BJ (cell line): ENCODE results near the gene RBFOX1. TPM values are rescaled to one million over a fixed set of nuclear protein-coding genes. Genes with fewer than 3 reads are reported as not detected.

Experiments used
- CTCF ChIA-PET: fragments of 350-600 bp; formaldehyde crosslinking; extraction: SDS; loops from one replicate; lab custom pipeline; 2021; ENCODE audit warnings: antibody characterized with exemption, inconsistent platforms; lab: Yijun Ruan, JAX
- POLR2A ChIA-PET: fragments of 300-600 bp; sonication (Branson Sonifier 250); formaldehyde crosslinking; extraction: SDS; loops from one replicate; lab custom pipeline; 2021; ENCODE audit warnings: antibody characterized with exemption; lab: Charles Lee
- DNase-seq: peaks from one replicate; pipeline ENCODE4 v3.0.0-alpha.2; 2011; ENCODE audit warnings: low read depth
- H3K27me3 ChIP-seq: 2 replicates; pipeline ENCODE4 v1.6.0; 2011; ENCODE audit warnings: low read length; ENCODE audit not compliant: control insufficient read depth, insufficient read depth
- H3K36me3 ChIP-seq: 2 replicates; pipeline ENCODE4 v1.5.1; 2011; ENCODE audit warnings: low read length; ENCODE audit not compliant: control insufficient read depth, insufficient read depth
- H3K4me3 ChIP-seq: 2 replicates; pipeline ENCODE4 v1.5.1; 2011; ENCODE audit warnings: low read depth, mild to moderate bottlenecking, control low read depth, low read length
- polyA plus RNA-seq: library from polyadenylated mRNA; depleted of rRNA; stranded (reverse); fragments of >200 nt; gene quantifications from 2 replicates; pipeline ENCODE4 v1.2.3, GENCODE V29; 2011
- TF ChIP-seq, protein P1 (sequence below): IDR thresholded peaks from 2 replicates; pipeline ENCODE4 v1.5.1; 2011; ENCODE audit warnings: low read depth, mild to moderate bottlenecking, control low read depth, inconsistent platforms, low read length, moderate library complexity; ENCODE audit not compliant: insufficient read depth

The RBFOX1 gene
- polyA plus RNA-seq, 1 experiment: not detected

DNA sequence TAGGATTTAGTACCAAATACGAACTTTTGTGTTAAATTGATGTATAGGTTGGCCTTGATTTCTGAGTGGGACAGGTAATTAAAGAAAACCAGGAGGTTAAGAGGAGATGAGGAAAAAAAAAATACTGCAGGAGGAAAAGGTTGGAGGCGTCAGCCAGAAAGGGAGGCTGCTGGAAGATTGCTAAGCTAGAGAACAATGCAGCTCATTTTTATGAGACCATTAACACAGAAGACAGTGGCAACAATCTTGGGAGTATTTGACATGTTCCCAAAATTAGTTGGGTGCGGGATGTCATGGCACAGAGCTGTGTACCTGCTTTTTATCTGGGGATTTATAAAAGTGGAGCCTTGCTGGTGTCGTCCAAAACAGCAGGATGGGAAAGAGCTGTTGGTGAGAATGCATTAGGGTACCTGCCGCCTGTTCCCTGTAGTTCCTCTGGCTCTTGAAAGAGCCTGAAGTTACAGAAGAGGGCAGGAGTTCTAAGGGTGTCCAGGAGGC, 229.3 kb downstream of the RBFOX1 start:
- ChIA-PET POLR2A (no interaction called here), CTCF (no interaction called here)
- Histone ChIP-seq H3K4me3 (no peak overlapping the region), H3K36me3 (no peaks in the 10 kb centered on the region), H3K27me3 (no peaks in the 10 kb centered on the region)
- TF ChIP-seq, protein P1, sequence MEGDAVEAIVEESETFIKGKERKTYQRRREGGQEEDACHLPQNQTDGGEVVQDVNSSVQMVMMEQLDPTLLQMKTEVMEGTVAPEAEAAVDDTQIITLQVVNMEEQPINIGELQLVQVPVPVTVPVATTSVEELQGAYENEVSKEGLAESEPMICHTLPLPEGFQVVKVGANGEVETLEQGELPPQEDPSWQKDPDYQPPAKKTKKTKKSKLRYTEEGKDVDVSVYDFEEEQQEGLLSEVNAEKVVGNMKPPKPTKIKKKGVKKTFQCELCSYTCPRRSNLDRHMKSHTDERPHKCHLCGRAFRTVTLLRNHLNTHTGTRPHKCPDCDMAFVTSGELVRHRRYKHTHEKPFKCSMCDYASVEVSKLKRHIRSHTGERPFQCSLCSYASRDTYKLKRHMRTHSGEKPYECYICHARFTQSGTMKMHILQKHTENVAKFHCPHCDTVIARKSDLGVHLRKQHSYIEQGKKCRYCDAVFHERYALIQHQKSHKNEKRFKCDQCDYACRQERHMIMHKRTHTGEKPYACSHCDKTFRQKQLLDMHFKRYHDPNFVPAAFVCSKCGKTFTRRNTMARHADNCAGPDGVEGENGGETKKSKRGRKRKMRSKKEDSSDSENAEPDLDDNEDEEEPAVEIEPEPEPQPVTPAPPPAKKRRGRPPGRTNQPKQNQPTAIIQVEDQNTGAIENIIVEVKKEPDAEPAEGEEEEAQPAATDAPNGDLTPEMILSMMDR: no peak
- no peak for DNase-seq

DNA sequence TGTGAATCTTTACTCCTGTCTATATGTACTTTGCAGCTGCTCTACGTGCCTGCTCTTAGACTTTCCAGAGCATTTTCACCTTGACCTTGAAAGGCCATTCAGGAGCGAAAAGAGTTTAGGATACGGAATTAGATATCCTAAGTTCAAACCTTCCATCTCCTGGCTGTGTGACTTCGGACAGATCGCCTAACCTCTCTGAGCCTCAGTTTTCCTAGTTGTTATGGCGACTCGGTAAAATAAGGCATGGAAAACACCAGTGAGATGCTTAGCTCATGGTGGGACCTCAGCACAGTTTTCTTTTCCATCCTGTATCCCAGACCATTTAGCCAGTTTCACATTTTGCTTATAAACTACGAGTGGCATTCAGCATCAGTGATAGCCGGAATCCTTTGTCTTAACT, 233.7 kb downstream of the RBFOX1 start:
- Histone ChIP-seq H3K4me3 (no peak overlapping the region), H3K36me3 (no peaks in the 10 kb centered on the region), H3K27me3 (no peaks in the 10 kb centered on the region)
- no peak for DNase-seq
- POLR2A ChIA-PET: interaction anchor here (0.6 kb wide), 1 partner anchor 489 kb away, joined by 3 read pairs; no protein-coding TSS in a partner anchor
- CTCF ChIA-PET: no interaction called here
- TF ChIP-seq, protein P1: no peak

DNA sequence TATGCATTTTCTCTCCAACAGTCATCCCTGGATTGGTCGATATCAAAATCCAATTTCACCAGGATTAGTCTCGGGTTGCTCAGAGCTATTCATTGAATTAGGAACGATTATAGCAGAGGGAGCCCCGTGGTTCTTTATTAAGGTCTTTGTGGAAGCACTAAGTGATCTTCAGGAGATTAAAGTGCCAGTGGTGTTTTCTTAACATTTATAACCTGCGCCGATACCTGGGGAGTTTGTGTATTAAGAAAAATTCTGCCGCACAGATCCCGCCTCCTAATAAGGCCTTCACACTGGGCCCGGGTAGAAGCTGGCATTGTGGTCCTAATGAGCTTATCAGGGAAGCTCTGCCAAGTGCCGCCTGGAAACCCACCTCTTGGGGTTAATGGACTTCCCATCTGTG, 238.7 kb downstream of the RBFOX1 start:
- TF ChIP-seq, protein P1: no peak
- H3K36me3 ChIP-seq: no peaks in the 10 kb centered on the region

DNA sequence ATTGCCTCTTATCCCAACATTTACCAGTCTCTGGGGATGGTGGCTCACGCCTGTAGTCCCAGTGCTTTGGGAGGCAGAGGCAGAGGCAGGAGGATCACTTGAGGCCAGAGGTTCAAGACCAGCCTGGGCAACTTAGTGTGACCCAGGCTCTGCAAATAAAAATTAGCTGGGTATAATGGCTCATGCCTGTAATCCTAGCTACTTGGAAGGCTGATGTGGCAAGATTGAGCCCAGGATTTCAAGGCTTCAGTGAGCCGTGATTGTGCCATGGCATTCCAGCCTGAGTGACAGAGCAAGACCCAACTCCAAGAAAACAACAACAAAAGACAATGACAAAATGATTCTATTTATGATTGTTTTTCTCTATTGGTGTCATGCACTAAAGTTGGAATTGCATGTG, 244.9 kb downstream of the RBFOX1 start:
- Histone ChIP-seq H3K27me3 (no peaks in the 10 kb centered on the region), H3K4me3 (no peak overlapping the region), H3K36me3 (no peaks in the 10 kb centered on the region)
- DNase-seq: no peak
- ChIA-PET CTCF (no interaction called here), POLR2A (no interaction called here)
- TF ChIP-seq, protein P1: no peak

More for the DNA sequence above, 238.7 kb downstream of the RBFOX1 start:
- no peak overlapping the region for H3K4me3 ChIP-seq
- DNase-seq: no peak
- H3K27me3 ChIP-seq: no peaks in the 10 kb centered on the region
- ChIA-PET POLR2A (no interaction called here), CTCF (no interaction called here)

DNA sequence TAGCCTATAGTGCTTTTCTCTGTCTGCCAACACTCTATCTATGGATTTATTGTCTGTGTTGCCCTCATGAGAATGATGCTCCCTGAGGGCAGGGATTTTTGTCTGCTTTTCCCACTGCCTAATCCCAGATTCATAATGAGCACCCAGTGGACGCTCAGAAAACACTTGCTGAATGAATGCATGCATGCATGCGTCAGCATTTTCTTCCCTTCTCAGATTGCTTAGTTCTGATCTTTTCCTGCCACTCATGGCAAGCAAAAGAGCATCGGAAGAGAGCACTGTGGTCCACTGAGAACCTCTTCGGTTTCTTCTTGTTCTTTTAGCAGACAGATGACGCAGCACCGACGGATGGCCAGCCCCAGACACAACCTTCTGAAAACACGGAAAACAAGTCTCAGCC, 246.8 kb downstream of the RBFOX1 start:
- ChIA-PET POLR2A (no interaction called here), CTCF (no interaction called here)
- DNase-seq: no peak
- Histone ChIP-seq H3K4me3 (no peak overlapping the region), H3K27me3 (no peaks in the 10 kb centered on the region), H3K36me3 (no peaks in the 10 kb centered on the region)
- TF ChIP-seq, protein P1: no peak
